Colonic mucosa (tissue), 4 donors: ENCODE measurements around the gene YIPF3. TPM values are rescaled to one million over a fixed set of nuclear protein-coding genes. Genes with fewer than 3 reads are reported as not detected.
"Not testable (repeated sequence)": the region's sequence is repeated elsewhere in the genome, so short reads cannot be mapped to it uniquely, and the experiment has no call there.

Experiments used
- DNase-seq: peaks from one replicate; pipeline ENCODE4 v3.0.0-alpha.2; 2020
- H3K27ac ChIP-seq: fragments of 200-600 bp; one replicate; pipeline ENCODE4 v1.8.0; 2021
- H3K27me3 ChIP-seq: fragments of 200-600 bp; one replicate; pipeline ENCODE4 v1.8.0; 2021
- H3K36me3 ChIP-seq: fragments of 200-600 bp; one replicate; pipeline ENCODE4 v1.8.0; 2021
- H3K4me1 ChIP-seq: fragments of 200-600 bp; one replicate; pipeline ENCODE4 v1.8.0; 2021; ENCODE audit warnings: mild to moderate bottlenecking
- H3K4me3 ChIP-seq: fragments of 200-600 bp; one replicate; pipeline ENCODE4 v1.8.0; 2021
- H3K9ac ChIP-seq, 2 donors: one replicate each; pipeline ENCODE4 v1.7.0; 2013; ENCODE audit warnings: control low read depth in 2 of 2, low read depth in 2 of 2, low read length in 2 of 2
- H3K9me3 ChIP-seq: fragments of 200-600 bp; one replicate; pipeline ENCODE4 v1.8.0; 2021
- intact Hi-C: fragments of 100-400 bp; cut with DNase I; formaldehyde crosslinking; loops from one replicate; pipeline ENCODE4 v1.14.1; 2022
- total RNA-seq, 2 donors: library from RNA; stranded (reverse); fragmentation: NEBNext Ultra II Directional in 1 of 2; extraction: Animal tissue kit (Norgen Biotek cat#: 25700) in 1 of 2; gene quantifications; one replicate each; pipeline ENCODE4 v1.2.1, GENCODE V29; 2021
- TF ChIP-seq, protein P1 (sequence below): fragments of 200-600 bp; IDR thresholded peaks from one replicate; pipeline ENCODE4 v1.8.0; 2022; ENCODE audit warnings: antibody characterized with exemption, mild to moderate bottlenecking
- donor health status: healthy.
- donor health status: DM: no; HTN: no; CAD: no.
- donor health status: DM: no; HTN: no; CAD: no.

Gene YIPF3
- total RNA-seq, 2 donors from 2014 or later = 121 to 129 TPM

DNA sequence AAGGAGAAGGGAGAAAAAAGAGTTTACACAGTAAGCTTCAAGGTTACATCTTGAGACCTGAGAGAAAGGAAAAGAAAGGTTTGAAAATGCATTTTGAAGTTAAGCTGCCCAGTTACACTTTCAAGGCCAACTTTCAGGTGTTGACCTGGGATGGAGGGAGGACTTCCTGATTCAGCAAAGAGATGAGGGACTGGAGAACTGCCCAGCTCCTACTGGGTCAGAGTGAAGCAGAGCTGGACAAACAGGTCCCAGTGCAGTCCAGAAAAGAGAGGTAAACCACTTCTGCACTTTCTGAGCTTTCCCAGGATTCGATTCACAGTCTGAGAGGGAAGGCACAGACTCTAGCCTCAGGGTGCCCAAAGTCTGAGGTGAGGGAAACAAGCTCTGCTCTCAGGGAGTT is 45.3 kb downstream of the YIPF3 start:
- intact Hi-C loops = no loop called here
- DNase-seq = no peak
- H3K27me3 ChIP-seq = no peaks in the 10 kb centered on the region
- H3K4me3 ChIP-seq = no peak overlapping the region
- no peaks in the 10 kb centered on the region for H3K4me1 ChIP-seq
- TF ChIP-seq, protein P1, sequence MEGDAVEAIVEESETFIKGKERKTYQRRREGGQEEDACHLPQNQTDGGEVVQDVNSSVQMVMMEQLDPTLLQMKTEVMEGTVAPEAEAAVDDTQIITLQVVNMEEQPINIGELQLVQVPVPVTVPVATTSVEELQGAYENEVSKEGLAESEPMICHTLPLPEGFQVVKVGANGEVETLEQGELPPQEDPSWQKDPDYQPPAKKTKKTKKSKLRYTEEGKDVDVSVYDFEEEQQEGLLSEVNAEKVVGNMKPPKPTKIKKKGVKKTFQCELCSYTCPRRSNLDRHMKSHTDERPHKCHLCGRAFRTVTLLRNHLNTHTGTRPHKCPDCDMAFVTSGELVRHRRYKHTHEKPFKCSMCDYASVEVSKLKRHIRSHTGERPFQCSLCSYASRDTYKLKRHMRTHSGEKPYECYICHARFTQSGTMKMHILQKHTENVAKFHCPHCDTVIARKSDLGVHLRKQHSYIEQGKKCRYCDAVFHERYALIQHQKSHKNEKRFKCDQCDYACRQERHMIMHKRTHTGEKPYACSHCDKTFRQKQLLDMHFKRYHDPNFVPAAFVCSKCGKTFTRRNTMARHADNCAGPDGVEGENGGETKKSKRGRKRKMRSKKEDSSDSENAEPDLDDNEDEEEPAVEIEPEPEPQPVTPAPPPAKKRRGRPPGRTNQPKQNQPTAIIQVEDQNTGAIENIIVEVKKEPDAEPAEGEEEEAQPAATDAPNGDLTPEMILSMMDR = no peak
- no peaks in the 10 kb centered on the region for H3K36me3 ChIP-seq
- H3K27ac ChIP-seq = no peak overlapping the region
- no peak overlapping the region for H3K9ac ChIP-seq
- H3K9me3 ChIP-seq = no peaks in the 10 kb centered on the region

DNA sequence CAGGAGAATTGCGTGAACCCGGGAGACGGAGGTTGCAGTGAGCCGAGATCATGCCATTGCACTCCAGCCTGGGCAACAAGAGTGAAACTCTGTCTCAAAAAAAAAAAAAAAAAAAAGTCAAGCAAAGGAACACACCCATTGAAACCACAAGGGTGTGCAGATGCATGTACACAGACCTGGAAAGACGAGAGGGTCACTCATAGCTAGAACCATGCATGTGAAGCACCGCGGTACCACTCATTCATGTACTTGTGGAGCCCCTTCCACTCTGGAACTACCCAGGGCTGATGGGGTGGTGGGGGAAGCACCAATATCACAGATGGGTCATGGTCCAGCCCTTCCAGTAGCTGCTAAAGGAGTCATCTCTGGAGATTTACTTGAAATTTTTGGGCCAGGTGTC is 46.8 kb downstream of the YIPF3 start:
- no peaks in the 10 kb centered on the region for H3K27me3 ChIP-seq
- TF ChIP-seq, protein P1 = no peak

DNA sequence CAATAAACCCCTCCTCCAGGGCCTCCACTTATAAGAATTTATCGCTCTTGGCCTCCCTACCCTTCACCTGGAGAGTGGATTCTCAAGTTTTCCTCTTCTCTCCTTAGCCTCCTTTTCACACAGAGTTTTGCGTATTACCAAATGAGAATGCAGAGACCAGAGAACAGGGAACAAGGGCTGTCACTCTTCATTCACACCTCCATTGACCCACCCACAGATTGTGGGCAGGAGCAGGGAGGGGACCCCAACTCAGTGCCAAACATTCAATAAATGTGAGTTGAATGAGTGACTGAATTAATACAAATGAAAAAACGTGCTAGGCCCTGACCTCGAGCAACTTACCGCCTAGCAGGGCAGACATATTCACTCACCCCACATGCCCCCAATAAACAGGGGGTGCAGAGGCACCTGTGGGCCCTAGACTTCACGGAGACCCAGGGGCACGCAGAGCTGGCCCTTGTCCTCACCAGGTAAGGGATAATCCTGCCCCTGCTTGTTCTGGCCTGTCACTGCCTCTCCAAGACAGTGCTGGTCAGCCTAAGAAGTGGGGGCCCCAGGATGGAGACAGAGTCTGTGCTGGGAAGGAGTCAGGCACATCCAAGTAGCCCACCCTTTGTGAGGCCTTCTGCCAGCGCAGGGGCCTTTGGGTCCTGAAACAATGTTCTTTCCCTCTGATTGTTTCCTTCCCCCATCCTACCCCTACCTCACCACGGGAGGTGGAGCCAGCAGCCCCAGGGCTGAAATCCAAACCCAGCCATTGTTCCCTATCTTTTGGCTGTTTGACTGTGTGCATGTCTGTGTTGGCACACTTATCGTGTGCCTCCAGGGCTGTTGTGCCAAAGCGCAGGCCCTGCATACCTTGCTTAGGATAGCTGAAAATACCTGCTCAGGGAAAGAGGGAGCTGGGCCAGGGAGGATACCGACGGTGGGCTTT is 47.7 kb downstream of the YIPF3 start:
- H3K27ac ChIP-seq = no peak overlapping the region
- H3K27me3 ChIP-seq = no peaks in the 10 kb centered on the region
- H3K9me3 ChIP-seq = no peaks in the 10 kb centered on the region
- H3K36me3 ChIP-seq = no peaks in the 10 kb centered on the region
- no peak for DNase-seq
- H3K9ac ChIP-seq = no peak overlapping the region
- H3K4me1 ChIP-seq = no peaks in the 10 kb centered on the region
- H3K4me3 ChIP-seq = no peak overlapping the region
- TF ChIP-seq, protein P1 = no peak
- intact Hi-C loops = no loop called here

More for the DNA sequence above, 46.8 kb downstream of the YIPF3 start:
- Histone ChIP-seq H3K4me3 (no peak overlapping the region), H3K9me3 (no peaks in the 10 kb centered on the region), H3K4me1 (no peaks in the 10 kb centered on the region), H3K36me3 (no peaks in the 10 kb centered on the region), H3K27ac (no peak overlapping the region), H3K9ac (no peak overlapping the region)
- intact Hi-C loops = no loop called here
- no peak for DNase-seq

DNA sequence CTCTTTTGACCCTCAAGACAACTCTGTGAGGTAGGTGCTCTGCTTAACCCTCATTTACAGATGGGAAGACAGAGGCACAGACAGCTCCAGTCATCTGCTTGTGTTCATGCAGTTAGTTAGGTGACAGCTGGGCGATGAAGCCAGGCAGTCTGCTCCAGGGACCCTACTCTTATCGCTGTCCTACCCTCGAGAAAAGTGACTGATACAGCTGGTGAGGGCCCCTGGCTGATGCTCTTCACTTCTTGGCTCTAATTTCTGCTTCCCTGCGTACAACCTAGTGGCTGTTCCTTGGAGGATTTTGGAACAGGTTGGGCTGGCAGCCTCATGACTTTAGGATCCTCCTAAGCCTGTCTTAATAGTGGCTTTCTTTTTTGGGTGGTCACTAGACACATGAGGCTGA is 48.5 kb downstream of the YIPF3 start:
- no peak overlapping the region for H3K27ac ChIP-seq
- H3K9ac ChIP-seq = no peak overlapping the region
- H3K4me1 ChIP-seq = no peaks in the 10 kb centered on the region
- no peak for DNase-seq
- H3K36me3 ChIP-seq = no peaks in the 10 kb centered on the region
- TF ChIP-seq, protein P1 = no peak
- intact Hi-C loops = no loop called here
- no peaks in the 10 kb centered on the region for H3K27me3 ChIP-seq
- no peaks in the 10 kb centered on the region for H3K9me3 ChIP-seq
- no peak overlapping the region for H3K4me3 ChIP-seq

DNA sequence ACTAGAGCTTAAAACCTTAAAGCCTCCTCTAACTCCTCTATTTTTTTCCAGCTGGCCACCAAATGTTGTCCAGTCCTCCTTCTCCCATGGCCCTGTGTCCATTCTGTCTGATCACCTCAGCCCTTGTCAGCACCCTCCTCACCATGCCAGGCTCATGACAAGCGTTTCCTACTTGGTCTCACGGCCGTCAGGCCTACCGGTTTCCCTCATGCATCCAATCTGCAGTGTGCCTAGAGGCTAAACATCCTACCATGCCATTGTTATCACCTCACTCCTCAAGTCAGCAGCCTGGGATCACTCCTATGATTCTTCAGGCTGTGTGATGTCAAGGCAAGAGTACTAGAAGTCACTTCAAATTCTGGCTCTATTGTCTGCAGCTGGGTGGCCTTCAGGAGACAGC is 49.0 kb downstream of the YIPF3 start:
- TF ChIP-seq, protein P1 = no peak
- Histone ChIP-seq H3K36me3 (no peaks in the 10 kb centered on the region), H3K27ac (no peak overlapping the region), H3K27me3 (no peaks in the 10 kb centered on the region), H3K4me3 (no peak overlapping the region), H3K9ac (no peak overlapping the region), H3K4me1 (no peaks in the 10 kb centered on the region), H3K9me3 (no peaks in the 10 kb centered on the region)
- intact Hi-C loops = no loop called here
- no peak for DNase-seq

DNA sequence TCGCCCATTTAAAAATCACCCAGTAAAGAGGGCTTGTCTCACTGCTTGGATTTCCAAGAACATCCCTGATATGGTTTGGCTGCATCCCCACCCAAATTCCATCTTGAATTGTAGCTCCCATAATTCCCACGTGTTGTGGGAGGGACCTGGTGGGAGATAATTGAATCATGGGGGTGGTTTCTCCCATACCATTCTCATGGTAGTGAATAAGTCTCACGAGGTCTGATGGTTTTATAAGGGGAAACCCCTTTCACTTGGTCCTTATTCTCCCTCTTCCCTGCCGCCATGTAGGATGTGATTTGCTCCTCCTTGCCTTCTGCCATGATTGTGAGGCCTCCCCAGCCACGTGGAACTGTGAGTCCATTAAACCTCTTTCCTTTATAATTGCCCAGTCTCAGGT is 49.5 kb downstream of the YIPF3 start:
- H3K36me3 ChIP-seq, intact Hi-C loops, H3K27ac ChIP-seq, H3K4me1 ChIP-seq, H3K27me3 ChIP-seq, H3K4me3 ChIP-seq, DNase-seq, H3K9ac ChIP-seq, H3K9me3 ChIP-seq: not testable (repeated sequence)
